Measurements from ENCODE around the gene ICAM4. TPM values are rescaled to one million over a fixed set of nuclear protein-coding genes. Genes with fewer than 3 reads are reported as not detected.

Gene ICAM4
- total RNA-seq, 1 donor from 2014 or later = 1.3 TPM

GRCh38 chr19:10317045-10317856 lies 30.5 kb downstream of the ICAM4 start:
- intact Hi-C loops (cut with micrococcal nuclease) = loop anchor here (2.0 to 5.0 kb wide), 2 partner anchors 22 to 65 kb away; partner anchors contain the start of gene TYK2

- intact Hi-C loops (cut with micrococcal nuclease) = loop anchor here (2.0 to 5.0 kb wide), 2 partner anchors 23 to 64 kb away; partner anchors contain the start of gene TYK2
Measured at GRCh38 chr19:10317857-10318462, 31.2 kb downstream of the ICAM4 start.

- intact Hi-C loops (cut with micrococcal nuclease) = loop anchor here (5.0 kb wide), 1 partner anchor 63 kb away; the partner anchor contains the start of gene TYK2
Measured at GRCh38 chr19:10318807-10319682, 32.3 kb downstream of the ICAM4 start.

GRCh38 chr19:10320602-10321416 lies 34.1 kb downstream of the ICAM4 start:
- intact Hi-C loops (cut with micrococcal nuclease) = no loop called here

- intact Hi-C loops (cut with micrococcal nuclease) = no loop called here
Measured at GRCh38 chr19:10321417-10321797, 34.7 kb downstream of the ICAM4 start.

GRCh38 chr19:10321874-10322835 lies 35.4 kb downstream of the ICAM4 start:
- intact Hi-C loops (cut with micrococcal nuclease) = no loop called here

GRCh38 chr19:10325732-10326131 lies 39.0 kb downstream of the ICAM4 start:
- intact Hi-C loops (cut with micrococcal nuclease) = no loop called here

- intact Hi-C loops (cut with micrococcal nuclease) = no loop called here
Measured at GRCh38 chr19:10327793-10328192, 41.0 kb downstream of the ICAM4 start.

- intact Hi-C loops (cut with micrococcal nuclease) = no loop called here
Measured at GRCh38 chr19:10328558-10329429, 42.0 kb downstream of the ICAM4 start.

- intact Hi-C loops (cut with micrococcal nuclease) = no loop called here
Measured at GRCh38 chr19:10329555-10329954, 42.8 kb downstream of the ICAM4 start.

GRCh38 chr19:10332158-10332964 lies 45.6 kb downstream of the ICAM4 start:
- intact Hi-C loops (cut with micrococcal nuclease) = loop anchor here (2.0 to 10.0 kb wide), 3 partner anchors 46 to 538 kb away; partner anchors contain the start of genes FBXL12 and ICAM4

GRCh38 chr19:10332965-10333757 lies 46.4 kb downstream of the ICAM4 start, which contains the start of gene RAVER1:
TSS of gene RAVER1 (minus strand) at chr19:10333529. CDS start at chr19:10333507, 22 bp downstream.
- intact Hi-C loops (cut with micrococcal nuclease) = loop anchor here (1.0 to 10.0 kb wide), 16 partner anchors 17 to 1102 kb away; partner anchors contain the start of genes CDC37, FBXL12, FDX2 and ICAM1

GRCh38 chr19:10333758-10334587 lies 47.2 kb downstream of the ICAM4 start:
- intact Hi-C loops (cut with micrococcal nuclease) = loop anchor here (1.0 to 10.0 kb wide), 16 partner anchors 18 to 1101 kb away; partner anchors contain the start of genes CDC37, FBXL12, FDX2 and ICAM1

- intact Hi-C loops (cut with micrococcal nuclease) = loop anchor here (5.0 to 10.0 kb wide), 2 partner anchors 517 to 540 kb away; partner anchors contain the start of gene FBXL12
Measured at GRCh38 chr19:10334588-10335351, 48.0 kb downstream of the ICAM4 start.
